ENCODE measurements around the gene SLC41A1.

- TF ChIP-seq CTCF (conservative IDR thresholded peaks at IDR 0.05; ENCODE audit: low read depth, low read length) (no peak), EZH2 (IDR thresholded peaks at IDR 0.05; ENCODE audit: low read length, unreplicated experiment) (no peak)
Measured at GRCh38 chr1:205783904-205784303, 29.1 kb downstream of the SLC41A1 start.
